ENCODE measurements around the gene GPR137B. TPM values are rescaled to one million over a fixed set of nuclear protein-coding genes. Genes with fewer than 3 reads are reported as not detected.
"Not testable (repeated sequence)": the region's sequence is repeated elsewhere in the genome, so short reads cannot be mapped to it uniquely, and the experiment has no call there.

The GPR137B gene
- total and polyA plus RNA-seq, 3 experiments from 2014 or later, result 8.3 to 13.0 (median 8.8) TPM

GRCh38 chr1:236185687-236186086 lies 43.3 kb downstream of the GPR137B start:
- H3K4me1 ChIP-seq (ENCODE audit: insufficient read depth, low read length), result no peaks in the 10 kb centered on the region
- H3K27me3 ChIP-seq (ENCODE audit: insufficient read depth, low read length, poor library complexity, severe bottlenecking), result no peaks in the 10 kb centered on the region
- Mint-ChIP-seq H3K36me3 (peaks cover 47 to 76% (median 57%) of the 10 kb centered on the region in 3 donors), H3K9me3 (peaks cover 0 to 29% (median 14%) of the 10 kb centered on the region in 5 donors), H3K4me1 (peaks cover 4 to 15% (median 10%) of the 10 kb centered on the region in 3 donors), H3K27ac (no peak overlapping the region), H3K27me3 (no peaks in the 10 kb centered on the region), H3K4me3 (no peak overlapping the region)
- peaks cover 4% of the 10 kb centered on the region for H3K36me3 ChIP-seq (ENCODE audit: insufficient read depth, low read length)
- H3K27ac ChIP-seq (ENCODE audit: low read depth, low read length), result no peak overlapping the region
- ChIA-PET POLR2A (no interaction called here), CTCF (no interaction called here)
- no peak overlapping the region for H3K4me3 ChIP-seq (ENCODE audit: low read length)
- no peaks in the 10 kb centered on the region for H3K9me3 ChIP-seq (ENCODE audit: low read length)
- DNase-seq, result no peak

- H3K27ac Mint-ChIP-seq; POLR2A ChIA-PET; H3K4me3 Mint-ChIP-seq; CTCF ChIA-PET; H3K27me3 Mint-ChIP-seq; H3K4me1 ChIP-seq (ENCODE audit: insufficient read depth, low read length); H3K9me3 ChIP-seq (ENCODE audit: low read length); H3K27ac ChIP-seq (ENCODE audit: low read depth, low read length); DNase-seq; H3K27me3 ChIP-seq (ENCODE audit: insufficient read depth, low read length, poor library complexity, severe bottlenecking); H3K4me3 ChIP-seq (ENCODE audit: low read length); H3K36me3 ChIP-seq (ENCODE audit: insufficient read depth, low read length): not testable (repeated sequence)
- H3K36me3 Mint-ChIP-seq, result peaks cover 51 to 75% (median 61%) of the 10 kb centered on the region in 3 donors
- peaks cover 4 to 15% (median 10%) of the 10 kb centered on the region in 3 donors for H3K4me1 Mint-ChIP-seq
- peaks cover 0 to 36% (median 14%) of the 10 kb centered on the region in 5 donors for H3K9me3 Mint-ChIP-seq
Observed at GRCh38 chr1:236186471-236186870, 44.1 kb downstream of the GPR137B start.

- POLR2A ChIA-PET; H3K27ac ChIP-seq (ENCODE audit: low read depth, low read length): not testable (repeated sequence)
Observed at GRCh38 chr1:236188084-236188483, 45.7 kb downstream of the GPR137B start.

GRCh38 chr1:236193184-236193583 lies 50.8 kb downstream of the GPR137B start:
- POLR2A ChIA-PET, result no interaction called here
- H3K4me1 Mint-ChIP-seq, result peaks cover 0 to 9% (median 4%) of the 10 kb centered on the region in 3 donors

More at GRCh38 chr1:236188084-236188483, 45.7 kb downstream of the GPR137B start:
- Mint-ChIP-seq H3K9me3 (peaks cover 0 to 39% (median 14%) of the 10 kb centered on the region in 5 donors), H3K4me3 (peak overlapping the region in 1 of 7 donors; percentile 36), H3K36me3 (peaks cover 52 to 80% (median 69%) of the 10 kb centered on the region in 3 donors), H3K4me1 (peaks cover 4 to 15% (median 10%) of the 10 kb centered on the region in 3 donors)
- CTCF ChIA-PET; H3K4me1 ChIP-seq (ENCODE audit: insufficient read depth, low read length); H3K36me3 ChIP-seq (ENCODE audit: insufficient read depth, low read length); H3K4me3 ChIP-seq (ENCODE audit: low read length); H3K27me3 ChIP-seq (ENCODE audit: insufficient read depth, low read length, poor library complexity, severe bottlenecking); DNase-seq; H3K9me3 ChIP-seq (ENCODE audit: low read length); H3K27me3 Mint-ChIP-seq; H3K27ac Mint-ChIP-seq: not testable (repeated sequence)

GRCh38 chr1:236200925-236201324 lies 58.6 kb downstream of the GPR137B start:
- Mint-ChIP-seq H3K36me3 (peaks cover 52 to 91% (median 88%) of the 10 kb centered on the region in 3 donors), H3K27me3 (no peaks in the 10 kb centered on the region), H3K9me3 (peaks cover 48 to 83% (median 70%) of the 10 kb centered on the region in 5 donors), H3K4me1 (peaks cover 0 to 3% (median 0%) of the 10 kb centered on the region in 3 donors), H3K4me3 (no peak overlapping the region), H3K27ac (no peak overlapping the region)
- Histone ChIP-seq H3K4me3 (ENCODE audit: low read length) (no peak overlapping the region), H3K9me3 (ENCODE audit: low read length) (peaks cover 8% of the 10 kb centered on the region), H3K27ac (ENCODE audit: low read depth, low read length) (no peak overlapping the region), H3K27me3 (ENCODE audit: insufficient read depth, low read length, poor library complexity, severe bottlenecking) (no peaks in the 10 kb centered on the region), H3K4me1 (ENCODE audit: insufficient read depth, low read length) (no peaks in the 10 kb centered on the region), H3K36me3 (ENCODE audit: insufficient read depth, low read length) (no peaks in the 10 kb centered on the region)
- no peak for DNase-seq
- ChIA-PET POLR2A (no interaction called here), CTCF (no interaction called here)

More at GRCh38 chr1:236193184-236193583, 50.8 kb downstream of the GPR137B start:
- Histone ChIP-seq H3K27me3 (ENCODE audit: insufficient read depth, low read length, poor library complexity, severe bottlenecking) (no peaks in the 10 kb centered on the region), H3K4me3 (ENCODE audit: low read length) (no peak overlapping the region), H3K4me1 (ENCODE audit: insufficient read depth, low read length) (no peaks in the 10 kb centered on the region), H3K27ac (ENCODE audit: low read depth, low read length) (no peak overlapping the region), H3K9me3 (ENCODE audit: low read length) (no peaks in the 10 kb centered on the region), H3K36me3 (ENCODE audit: insufficient read depth, low read length) (no peaks in the 10 kb centered on the region)
- Mint-ChIP-seq H3K27ac (no peak overlapping the region), H3K27me3 (no peaks in the 10 kb centered on the region), H3K4me3 (no peak overlapping the region), H3K36me3 (peaks cover 51 to 87% (median 86%) of the 10 kb centered on the region in 3 donors), H3K9me3 (peaks cover 14 to 63% (median 27%) of the 10 kb centered on the region in 5 donors)
- CTCF ChIA-PET, result no interaction called here
- DNase-seq, result no peak

- no peak overlapping the region for H3K27ac ChIP-seq (ENCODE audit: low read depth, low read length)
- ChIA-PET CTCF (no interaction called here), POLR2A (no interaction called here)
- Mint-ChIP-seq H3K9me3 (peaks cover 45 to 78% (median 65%) of the 10 kb centered on the region in 5 donors), H3K36me3 (peaks cover 57 to 95% (median 89%) of the 10 kb centered on the region in 3 donors), H3K27ac (no peak overlapping the region), H3K4me3 (peak overlapping the region in 1 of 7 donors; percentile 65), H3K27me3 (no peaks in the 10 kb centered on the region), H3K4me1 (peaks cover 0 to 3% (median 0%) of the 10 kb centered on the region in 3 donors)
- peaks cover 8% of the 10 kb centered on the region for H3K9me3 ChIP-seq (ENCODE audit: low read length)
- DNase-seq, result no peak
- H3K4me3 ChIP-seq (ENCODE audit: low read length), result no peak overlapping the region
- H3K4me1 ChIP-seq (ENCODE audit: insufficient read depth, low read length), result no peaks in the 10 kb centered on the region
- H3K36me3 ChIP-seq (ENCODE audit: insufficient read depth, low read length), result no peaks in the 10 kb centered on the region
- no peaks in the 10 kb centered on the region for H3K27me3 ChIP-seq (ENCODE audit: insufficient read depth, low read length, poor library complexity, severe bottlenecking)
Observed at GRCh38 chr1:236201786-236202185, 59.4 kb downstream of the GPR137B start.

GRCh38 chr1:236204039-236204438 lies 61.7 kb downstream of the GPR137B start:
- H3K27me3 ChIP-seq (ENCODE audit: insufficient read depth, low read length, poor library complexity, severe bottlenecking), result no peaks in the 10 kb centered on the region
- H3K9me3 ChIP-seq (ENCODE audit: low read length), result peaks cover 8% of the 10 kb centered on the region
- H3K36me3 ChIP-seq (ENCODE audit: insufficient read depth, low read length), result no peaks in the 10 kb centered on the region
- H3K4me3 ChIP-seq (ENCODE audit: low read length), result no peak overlapping the region
- H3K27ac ChIP-seq (ENCODE audit: low read depth, low read length), result no peak overlapping the region
- Mint-ChIP-seq H3K9me3 (peaks cover 30 to 57% (median 44%) of the 10 kb centered on the region in 5 donors), H3K36me3 (peaks cover 53 to 92% (median 67%) of the 10 kb centered on the region in 3 donors), H3K27ac (no peak overlapping the region), H3K4me1 (peaks cover 0 to 3% (median 0%) of the 10 kb centered on the region in 3 donors), H3K27me3 (no peaks in the 10 kb centered on the region), H3K4me3 (no peak overlapping the region)
- ChIA-PET CTCF (no interaction called here), POLR2A (no interaction called here)
- no peaks in the 10 kb centered on the region for H3K4me1 ChIP-seq (ENCODE audit: insufficient read depth, low read length)
- no peak for DNase-seq

GRCh38 chr1:236204656-236205055 lies 62.3 kb downstream of the GPR137B start:
- ChIA-PET CTCF (no interaction called here), POLR2A (no interaction called here)
- Histone ChIP-seq H3K36me3 (ENCODE audit: insufficient read depth, low read length) (no peaks in the 10 kb centered on the region), H3K4me1 (ENCODE audit: insufficient read depth, low read length) (no peaks in the 10 kb centered on the region), H3K27ac (ENCODE audit: low read depth, low read length) (no peak overlapping the region), H3K9me3 (ENCODE audit: low read length) (peaks cover 8% of the 10 kb centered on the region), H3K27me3 (ENCODE audit: insufficient read depth, low read length, poor library complexity, severe bottlenecking) (no peaks in the 10 kb centered on the region), H3K4me3 (ENCODE audit: low read length) (no peak overlapping the region)
- no peak for DNase-seq
- Mint-ChIP-seq H3K4me1 (peaks cover 0 to 3% (median 0%) of the 10 kb centered on the region in 3 donors), H3K27me3 (no peaks in the 10 kb centered on the region), H3K4me3 (no peak overlapping the region), H3K9me3 (peaks cover 25 to 51% (median 40%) of the 10 kb centered on the region in 5 donors), H3K36me3 (peaks cover 49 to 90% (median 61%) of the 10 kb centered on the region in 3 donors), H3K27ac (no peak overlapping the region)

All from CD8-positive, alpha-beta memory T cell (primary cell).